ENCODE measurements around the gene UFSP2. TPM values are rescaled to one million over a fixed set of nuclear protein-coding genes. Genes with fewer than 3 reads are reported as not detected.
A peak's percentile ranks its signal among the peaks of the same experiment; 100 is the strongest.

UFSP2 gene
- total RNA-seq (ENCODE audit: insufficient read depth, low replicate concordance): 44.1 TPM

- peak; percentile 94 for DNase-seq (ENCODE audit: low spot score)
Measured at GRCh38 chr4:185425647-185426352, at the start of gene UFSP2. TSS of gene UFSP2 (minus strand) at chr4:185425964. CDS start at chr4:185425868, 96 bp downstream.

- DNase-seq (ENCODE audit: low spot score): no peak
Measured at GRCh38 chr4:185473247-185473646, 47.5 kb upstream of the UFSP2 start.

- DNase-seq (ENCODE audit: low spot score): no peak
Measured at GRCh38 chr4:185472103-185472542, 46.4 kb upstream of the UFSP2 start.

GRCh38 chr4:185471235-185472102 is 45.7 kb upstream of the UFSP2 start, which contains the start of gene CCDC110:
TSS of gene CCDC110 (minus strand) at chr4:185471733. CDS start at chr4:185471683, 50 bp downstream.
- DNase-seq (ENCODE audit: low spot score): peak; percentile 95

GRCh38 chr4:185470501-185471195 is 44.9 kb upstream of the UFSP2 start:
- peak; percentile 64 for DNase-seq (ENCODE audit: low spot score)

- no peak for DNase-seq (ENCODE audit: low spot score)
Measured at GRCh38 chr4:185469580-185470154, 43.9 kb upstream of the UFSP2 start.

- DNase-seq (ENCODE audit: low spot score): no peak
Measured at GRCh38 chr4:185468999-185469398, 43.2 kb upstream of the UFSP2 start.

GRCh38 chr4:185467991-185468390 is 42.2 kb upstream of the UFSP2 start:
- DNase-seq (ENCODE audit: low spot score): no peak

- peak; percentile 22 for DNase-seq (ENCODE audit: low spot score)
Measured at GRCh38 chr4:185467101-185467500, 41.3 kb upstream of the UFSP2 start.

GRCh38 chr4:185465707-185466106 is 39.9 kb upstream of the UFSP2 start:
- no peak for DNase-seq (ENCODE audit: low spot score)

- no peak for DNase-seq (ENCODE audit: low spot score)
Measured at GRCh38 chr4:185464887-185465286, 39.1 kb upstream of the UFSP2 start.

GRCh38 chr4:185464183-185464582 is 38.4 kb upstream of the UFSP2 start:
- DNase-seq (ENCODE audit: low spot score): no peak

- no peak for DNase-seq (ENCODE audit: low spot score)
Measured at GRCh38 chr4:185463541-185463940, 37.8 kb upstream of the UFSP2 start.

GRCh38 chr4:185461565-185461964 is 35.8 kb upstream of the UFSP2 start:
- DNase-seq (ENCODE audit: low spot score): no peak

- DNase-seq (ENCODE audit: low spot score): no peak
Measured at GRCh38 chr4:185457136-185457535, 31.4 kb upstream of the UFSP2 start.

- no peak for DNase-seq (ENCODE audit: low spot score)
Measured at GRCh38 chr4:185456131-185456530, 30.4 kb upstream of the UFSP2 start.

GRCh38 chr4:185445209-185445608 is 19.4 kb upstream of the UFSP2 start:
- no peak for DNase-seq (ENCODE audit: low spot score)

GRCh38 chr4:185441479-185441878 is 15.7 kb upstream of the UFSP2 start:
- no peak for DNase-seq (ENCODE audit: low spot score)

- no peak for DNase-seq (ENCODE audit: low spot score)
Measured at GRCh38 chr4:185437809-185438208, 12.0 kb upstream of the UFSP2 start.

GRCh38 chr4:185435466-185435865 is 9.7 kb upstream of the UFSP2 start:
- no peak for DNase-seq (ENCODE audit: low spot score)

- no peak for DNase-seq (ENCODE audit: low spot score)
Measured at GRCh38 chr4:185429660-185430059, 3.9 kb upstream of the UFSP2 start.
